Sigmoid colon (tissue), 7 donors: Measurements from ENCODE around the gene UPF3A. TPM values are rescaled to one million over a fixed set of nuclear protein-coding genes. Genes with fewer than 3 reads are reported as not detected.

Source experiments
- DNase-seq: peaks from one replicate; pipeline ENCODE4 v3.0.0-alpha.2; 2019
- H3K27ac ChIP-seq, 4 donors: fragments of 200-600 bp; sonication (generic); one replicate each; pipeline ENCODE4 v1.5.1; 2016 to 2019; ENCODE audit warnings: mild to moderate bottlenecking in 1 of 4
- H3K27me3 ChIP-seq, 3 donors: fragments of 200-600 bp; sonication (generic); one replicate each; pipeline ENCODE4 v1.5.1; 2019; ENCODE audit warnings: mild to moderate bottlenecking in 1 of 3
- H3K36me3 ChIP-seq, 4 donors: fragments of 200-600 bp; sonication (generic); one replicate each; pipeline ENCODE4 v1.5.1; 2016 to 2019
- H3K4me1 ChIP-seq, 4 donors: fragments of 200-600 bp; sonication (generic); one replicate each; pipeline ENCODE4 v1.5.1; 2017 to 2019
- H3K4me3 ChIP-seq, 4 donors: fragments of 200-600 bp; sonication (generic); one replicate each; pipeline ENCODE4 v1.5.1; 2017 to 2019; ENCODE audit warnings: mild to moderate bottlenecking in 2 of 4, moderate library complexity in 1 of 4
- H3K9me3 ChIP-seq, 4 donors: fragments of 200-600 bp in 3 of 4; sonication (generic) in 3 of 4; one replicate each; pipeline versions ENCODE4 v1.5.1 to v1.6.1; 2013 to 2019
- CTCF ChIP-seq, 4 experiments: fragments of 450-650 bp in 3 of 4; fragments of 200-600 bp in 1 of 4; IDR thresholded peaks; one replicate each; pipeline ENCODE4 v1.5.1; 2016 to 2019; ENCODE audit warnings: antibody characterized with exemption in 4 of 4, mild to moderate bottlenecking in 3 of 4, moderate library complexity in 2 of 4
- EP300 ChIP-seq, 4 donors: sonication (generic); formaldehyde crosslinking; IDR thresholded peaks; one replicate each; pipeline ENCODE4 v1.6.1; 2017; ENCODE audit warnings: antibody characterized with exemption in 4 of 4
- POLR2A ChIP-seq, 2 donors: fragments of 450-650 bp; IDR thresholded peaks; one replicate each; pipeline ENCODE4 v1.6.1; 2016; ENCODE audit warnings: antibody characterized with exemption in 2 of 2, mild to moderate bottlenecking in 2 of 2, moderate library complexity in 2 of 2
- POLR2AphosphoS5 ChIP-seq, 4 donors: sonication (generic); formaldehyde crosslinking; IDR thresholded peaks; one replicate each; pipeline ENCODE4 v1.6.1; 2017; ENCODE audit warnings: antibody characterized with exemption in 4 of 4
- WGBS, 2 donors: extraction: QIAGEN DNeasy Blood & Tissue Kit; methylation state at CpG; one replicate each; pipeline ENCODE4 v1.1.7; 2013; 5-methylcytosine and 5-hydroxymethylcytosine counted together
- intact Hi-C: fragments of 100-400 bp; cut with DNase I; formaldehyde crosslinking; loops from one replicate; pipeline ENCODE4 v1.15.1; 2023
- polyA plus RNA-seq, 3 donors: library from polyadenylated mRNA; stranded (reverse); fragments of 200-250 nt; gene quantifications; one replicate each; pipeline ENCODE4 v1.2.3, GENCODE V29; 2013
- total RNA-seq, 4 donors: library from RNA; depleted of rRNA; stranded (reverse); fragments of >200 nt; gene quantifications; one replicate each; pipeline ENCODE4 v1.1.0, GENCODE V29; 2016
- donor health status: healthy with polysubstance abuse.
- donor health status: Bipolar disorder and iron deficiency.
- donor health status: healthy.

The UPF3A gene
- total and polyA plus RNA-seq, 7 donors: 25.7 to 65.9 (median 41.0) TPM

GRCh38 chr13:114235697-114236096 lies 45.7 kb upstream of the UPF3A start:
- H3K4me1 ChIP-seq: peaks cover 0 to 16% (median 10%) of the 10 kb centered on the region in 4 donors
- no peaks in the 10 kb centered on the region for H3K9me3 ChIP-seq
- DNase-seq: no peak
- intact Hi-C loops: no loop called here
- peak overlapping the region; percentile 83 to 88 (median 86) for H3K27ac ChIP-seq
- H3K36me3 ChIP-seq: peaks cover 0 to 41% (median 24%) of the 10 kb centered on the region in 4 donors
- TF ChIP-seq POLR2AphosphoS5 (IDR thresholded peaks at IDR 0.05) (no peak), EP300 (IDR thresholded peaks at IDR 0.05) (no peak), CTCF (IDR thresholded peaks at IDR 0.05) (no peak)
- WGBS, 2 donors: 7 to 40% methylated on average over 10 of the region's 10 CpGs
- no peaks in the 10 kb centered on the region for H3K27me3 ChIP-seq
- H3K4me3 ChIP-seq: peak overlapping the region; percentile 83 to 98 (median 91)

GRCh38 chr13:114236227-114236626 lies 45.2 kb upstream of the UPF3A start:
- 53 to 75% methylated on average over 4 of the region's 4 CpGs for WGBS, 2 donors
- intact Hi-C loops: no loop called here
- no peak for DNase-seq

GRCh38 chr13:114237415-114238112 lies 43.8 kb upstream of the UPF3A start:
- H3K4me3 ChIP-seq: no peak overlapping the region
- H3K27me3 ChIP-seq: no peaks in the 10 kb centered on the region
- intact Hi-C loops: no loop called here
- H3K9me3 ChIP-seq: no peaks in the 10 kb centered on the region
- peaks cover 0 to 16% (median 10%) of the 10 kb centered on the region in 4 donors for H3K4me1 ChIP-seq
- H3K36me3 ChIP-seq: peaks cover 4 to 60% (median 42%) of the 10 kb centered on the region in 4 donors
- DNase-seq: no peak
- 93 to 94% methylated on average over 7 of the region's 7 CpGs for WGBS, 2 donors
- TF ChIP-seq EP300 (IDR thresholded peaks at IDR 0.05) (no peak), POLR2AphosphoS5 (IDR thresholded peaks at IDR 0.05) (no peak), CTCF (IDR thresholded peaks at IDR 0.05) (no peak), POLR2A (IDR thresholded peaks at IDR 0.05) (no peak)
- no peak overlapping the region for H3K27ac ChIP-seq

More at GRCh38 chr13:114236227-114236626, 45.2 kb upstream of the UPF3A start:
- Histone ChIP-seq H3K27me3 (no peaks in the 10 kb centered on the region), H3K9me3 (no peaks in the 10 kb centered on the region), H3K36me3 (peaks cover 0 to 46% (median 29%) of the 10 kb centered on the region in 4 donors), H3K27ac (peak overlapping the region in 2 of 4 donors; percentile 83 to 88), H3K4me1 (peaks cover 0 to 16% (median 10%) of the 10 kb centered on the region in 4 donors), H3K4me3 (peak overlapping the region in 3 of 4 donors; percentile 85 to 98 (median 97))
- TF ChIP-seq POLR2A (IDR thresholded peaks at IDR 0.05): no peak
- no peak for TF ChIP-seq EP300 (IDR thresholded peaks at IDR 0.05)
- no peak for TF ChIP-seq POLR2AphosphoS5 (IDR thresholded peaks at IDR 0.05)
- no peak for TF ChIP-seq CTCF (IDR thresholded peaks at IDR 0.05)

- H3K36me3 ChIP-seq: peaks cover 4 to 100% (median 79%) of the 10 kb centered on the region in 4 donors
- TF ChIP-seq POLR2AphosphoS5 (IDR thresholded peaks at IDR 0.05) (no peak), POLR2A (IDR thresholded peaks at IDR 0.05) (no peak), CTCF (IDR thresholded peaks at IDR 0.05) (no peak), EP300 (IDR thresholded peaks at IDR 0.05) (no peak)
- H3K9me3 ChIP-seq: no peaks in the 10 kb centered on the region
- H3K4me1 ChIP-seq: no peaks in the 10 kb centered on the region
- intact Hi-C loops: no loop called here
- no peak for DNase-seq
- H3K4me3 ChIP-seq: no peak overlapping the region
- no peak overlapping the region for H3K27ac ChIP-seq
- 89 to 97% methylated on average over 6 of the region's 6 CpGs for WGBS, 2 donors
- H3K27me3 ChIP-seq: no peaks in the 10 kb centered on the region
Observed at GRCh38 chr13:114241918-114242317, 39.5 kb upstream of the UPF3A start.
